Measurements from ENCODE around the gene ZNF280C.

Gene ZNF280C

GRCh38 chrX:130179579-130180215, 89.0 kb downstream of the ZNF280C start:
- no peak overlapping the region for H3K4me2 ChIP-seq (ENCODE audit: low read length)
- no peaks in the 10 kb centered on the region for H3K27me3 ChIP-seq (ENCODE audit: insufficient read depth, low read length)
- H3K9me2 ChIP-seq (ENCODE audit: low read depth, low read length) = no peaks in the 10 kb centered on the region
- peaks cover 10% of the 10 kb centered on the region for H3K36me3 ChIP-seq (ENCODE audit: insufficient read depth, low read length)
- H3K79me2 ChIP-seq (ENCODE audit: insufficient read depth, low read length) = no peaks in the 10 kb centered on the region
- no peaks in the 10 kb centered on the region for H4K20me1 ChIP-seq (ENCODE audit: insufficient read depth, low read length)
- no peak overlapping the region for H3K9ac ChIP-seq (ENCODE audit: low read length)
- no peak overlapping the region for H3K27ac ChIP-seq (ENCODE audit: low read depth, low read length, poor library complexity, severe bottlenecking)
- TF ChIP-seq EZH2 (IDR thresholded peaks at IDR 0.05; ENCODE audit: borderline replicate concordance, low read length) = no peak
- TF ChIP-seq CTCF (IDR thresholded peaks at IDR 0.05; ENCODE audit: low read length) = no peak
- no peaks in the 10 kb centered on the region for H3K9me3 ChIP-seq (ENCODE audit: low read length)
- H3F3A ChIP-seq (ENCODE audit: insufficient read depth, low read length) = no peaks in the 10 kb centered on the region
- no peak overlapping the region for H3K4me3 ChIP-seq (ENCODE audit: low read depth, low read length, poor library complexity, severe bottlenecking)
- H2AFZ ChIP-seq (ENCODE audit: low read length) = no peak overlapping the region
- H3K4me1 ChIP-seq (ENCODE audit: insufficient read depth, low read length, severe bottlenecking) = peaks cover 43% of the 10 kb centered on the region

GRCh38 chrX:130179170-130179569, 89.5 kb downstream of the ZNF280C start:
- H3K27me3 ChIP-seq (ENCODE audit: insufficient read depth, low read length) = no peaks in the 10 kb centered on the region
- no peak overlapping the region for H2AFZ ChIP-seq (ENCODE audit: low read length)
- no peak overlapping the region for H3K4me2 ChIP-seq (ENCODE audit: low read length)
- H3K4me1 ChIP-seq (ENCODE audit: insufficient read depth, low read length, severe bottlenecking) = peaks cover 44% of the 10 kb centered on the region
- H3K9me2 ChIP-seq (ENCODE audit: low read depth, low read length) = no peaks in the 10 kb centered on the region
- no peak overlapping the region for H3K9ac ChIP-seq (ENCODE audit: low read length)
- H3K4me3 ChIP-seq (ENCODE audit: low read depth, low read length, poor library complexity, severe bottlenecking) = no peak overlapping the region
- H3K79me2 ChIP-seq (ENCODE audit: insufficient read depth, low read length) = no peaks in the 10 kb centered on the region
- no peaks in the 10 kb centered on the region for H3K9me3 ChIP-seq (ENCODE audit: low read length)
- no peak for TF ChIP-seq EZH2 (IDR thresholded peaks at IDR 0.05; ENCODE audit: borderline replicate concordance, low read length)
- no peak for TF ChIP-seq CTCF (IDR thresholded peaks at IDR 0.05; ENCODE audit: low read length)
- no peaks in the 10 kb centered on the region for H3F3A ChIP-seq (ENCODE audit: insufficient read depth, low read length)
- H3K36me3 ChIP-seq (ENCODE audit: insufficient read depth, low read length) = peaks cover 6% of the 10 kb centered on the region
- H3K27ac ChIP-seq (ENCODE audit: low read depth, low read length, poor library complexity, severe bottlenecking) = no peak overlapping the region
- no peaks in the 10 kb centered on the region for H4K20me1 ChIP-seq (ENCODE audit: insufficient read depth, low read length)

GRCh38 chrX:130176942-130177341, 91.8 kb downstream of the ZNF280C start:
- Histone ChIP-seq H3F3A (ENCODE audit: insufficient read depth, low read length) (no peaks in the 10 kb centered on the region), H3K9me2 (ENCODE audit: low read depth, low read length) (no peaks in the 10 kb centered on the region), H3K27me3 (ENCODE audit: insufficient read depth, low read length) (no peaks in the 10 kb centered on the region), H4K20me1 (ENCODE audit: insufficient read depth, low read length) (no peaks in the 10 kb centered on the region), H3K4me1 (ENCODE audit: insufficient read depth, low read length, severe bottlenecking) (peaks cover 47% of the 10 kb centered on the region), H2AFZ (ENCODE audit: low read length) (no peak overlapping the region), H3K9me3 (ENCODE audit: low read length) (no peaks in the 10 kb centered on the region), H3K36me3 (ENCODE audit: insufficient read depth, low read length) (peaks cover 5% of the 10 kb centered on the region; the same call in 1 of the 2 replicates), H3K27ac (ENCODE audit: low read depth, low read length, poor library complexity, severe bottlenecking) (peak overlapping the region; percentile 56), H3K79me2 (ENCODE audit: insufficient read depth, low read length) (no peaks in the 10 kb centered on the region; the same call in none of the 2 replicates), H3K4me2 (ENCODE audit: low read length) (no peak overlapping the region), H3K9ac (ENCODE audit: low read length) (no peak overlapping the region), H3K4me3 (ENCODE audit: low read depth, low read length, poor library complexity, severe bottlenecking) (no peak overlapping the region)
- TF ChIP-seq EZH2 (IDR thresholded peaks at IDR 0.05; ENCODE audit: borderline replicate concordance, low read length) (no peak), CTCF (IDR thresholded peaks at IDR 0.05; ENCODE audit: low read length) (no peak)
